Thyroid gland (tissue), 4 donors: ENCODE results near the gene RWDD1.

ENCODE experiments used
- POLR2A ChIP-seq, 2 donors: fragments of 450-650 bp; IDR thresholded peaks; one replicate each; pipeline ENCODE4 v1.6.1; 2017; ENCODE audit warnings: antibody characterized with exemption in 2 of 2, mild to moderate bottlenecking in 2 of 2, moderate library complexity in 1 of 2
- TF ChIP-seq, protein P1 (sequence below), 6 experiments: fragments of 200-600 bp in 3 of 6; fragments of 450-650 bp in 3 of 6; sonication (generic) in 3 of 6; IDR thresholded peaks; one replicate each; pipeline ENCODE4 v1.5.1; 2016 to 2019; ENCODE audit warnings: antibody characterized with exemption in 6 of 6, mild to moderate bottlenecking in 2 of 6, inconsistent platforms in 1 of 6, moderate library complexity in 1 of 6

DNA sequence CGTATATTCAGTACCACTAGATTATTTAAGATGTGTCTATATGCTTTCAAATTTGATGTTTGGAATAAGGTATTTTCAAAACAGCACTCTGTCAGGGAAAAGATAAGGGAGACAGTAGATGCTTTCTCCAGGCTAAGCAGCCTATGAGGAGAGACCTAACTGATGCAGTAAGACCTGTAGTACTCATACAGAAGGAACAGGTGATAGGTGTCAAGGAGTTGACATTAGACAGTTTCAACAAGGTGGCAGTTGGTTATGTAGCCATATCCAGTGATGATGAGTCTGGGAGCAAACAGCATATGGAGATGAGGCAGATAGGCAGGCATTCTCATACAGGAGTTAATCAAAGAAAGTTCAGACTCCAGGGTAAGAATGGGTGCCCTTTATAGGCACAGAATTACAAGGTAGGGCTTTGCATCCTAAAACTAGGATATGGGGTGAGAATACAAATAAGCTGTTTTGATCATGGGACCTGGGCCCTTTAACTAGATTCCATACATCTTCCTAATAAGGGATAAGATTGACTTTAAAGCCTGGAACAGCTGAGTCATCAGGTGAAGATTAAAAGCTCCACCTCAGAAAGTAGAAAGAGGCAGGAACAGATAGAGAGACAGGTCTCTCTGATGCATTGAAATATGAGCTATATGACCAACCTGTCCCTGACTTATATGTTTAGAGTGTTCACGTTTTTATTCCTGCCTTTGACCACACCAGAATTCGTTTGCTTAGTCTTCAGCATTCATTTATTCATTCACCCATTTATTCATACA is 52.9 kb downstream of the RWDD1 start:
- TF ChIP-seq, protein P1, sequence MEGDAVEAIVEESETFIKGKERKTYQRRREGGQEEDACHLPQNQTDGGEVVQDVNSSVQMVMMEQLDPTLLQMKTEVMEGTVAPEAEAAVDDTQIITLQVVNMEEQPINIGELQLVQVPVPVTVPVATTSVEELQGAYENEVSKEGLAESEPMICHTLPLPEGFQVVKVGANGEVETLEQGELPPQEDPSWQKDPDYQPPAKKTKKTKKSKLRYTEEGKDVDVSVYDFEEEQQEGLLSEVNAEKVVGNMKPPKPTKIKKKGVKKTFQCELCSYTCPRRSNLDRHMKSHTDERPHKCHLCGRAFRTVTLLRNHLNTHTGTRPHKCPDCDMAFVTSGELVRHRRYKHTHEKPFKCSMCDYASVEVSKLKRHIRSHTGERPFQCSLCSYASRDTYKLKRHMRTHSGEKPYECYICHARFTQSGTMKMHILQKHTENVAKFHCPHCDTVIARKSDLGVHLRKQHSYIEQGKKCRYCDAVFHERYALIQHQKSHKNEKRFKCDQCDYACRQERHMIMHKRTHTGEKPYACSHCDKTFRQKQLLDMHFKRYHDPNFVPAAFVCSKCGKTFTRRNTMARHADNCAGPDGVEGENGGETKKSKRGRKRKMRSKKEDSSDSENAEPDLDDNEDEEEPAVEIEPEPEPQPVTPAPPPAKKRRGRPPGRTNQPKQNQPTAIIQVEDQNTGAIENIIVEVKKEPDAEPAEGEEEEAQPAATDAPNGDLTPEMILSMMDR (IDR thresholded peaks at IDR 0.05) = no peak
- TF ChIP-seq POLR2A (IDR thresholded peaks at IDR 0.05) = no peak
